HFFc6 (cell line): ENCODE results near the gene CPED1. TPM values are rescaled to one million over a fixed set of nuclear protein-coding genes. Genes with fewer than 3 reads are reported as not detected.
A peak's percentile ranks its signal among the peaks of the same experiment; 100 is the strongest.
"Not testable (repeated sequence)": the region's sequence is repeated elsewhere in the genome, so short reads cannot be mapped to it uniquely, and the experiment has no call there.

Source experiments
- DNase-seq: peaks from one replicate; pipeline ENCODE4 v3.0.0-alpha.2; 2018
- H3K27ac Mint-ChIP-seq: 2 replicates; pipeline ENCODE4 v1.8.0; 2020; ENCODE audit warnings: mild to moderate bottlenecking, mixed read lengths
- H3K27me3 Mint-ChIP-seq: 2 replicates; pipeline ENCODE4 v1.8.0; 2021; ENCODE audit warnings: mild to moderate bottlenecking, moderate library complexity, mixed read lengths; ENCODE audit not compliant: insufficient read depth
- H3K36me3 Mint-ChIP-seq: 2 replicates; pipeline ENCODE4 v1.8.0; 2021; ENCODE audit warnings: low read depth, mixed read lengths
- H3K4me1 Mint-ChIP-seq: 2 replicates; pipeline ENCODE4 v1.8.0; 2020; ENCODE audit warnings: low read depth, mixed read lengths
- H3K4me3 Mint-ChIP-seq: 2 replicates; pipeline ENCODE4 v1.8.0; 2020; ENCODE audit warnings: mild to moderate bottlenecking, moderate library complexity, mixed read lengths
- H3K9me3 Mint-ChIP-seq: 2 replicates; pipeline ENCODE4 v1.8.0; 2020; ENCODE audit warnings: mild to moderate bottlenecking, mixed read lengths
- CTCF ChIP-seq: fragments of 200-600 bp; sonication (generic); IDR thresholded peaks from 2 replicates; pipeline ENCODE4 v1.5.0; 2021; ENCODE audit warnings: antibody characterized with exemption, mild to moderate bottlenecking
- total RNA-seq, 6 experiments: library from RNA; stranded (reverse); fragmentation: NEBNext Ultra II Directional; extraction: Animal tissue kit (Norgen Biotek cat#: 25700); gene quantifications; 2 replicates in 1 of 6; 3 replicates in 5 of 6; pipeline ENCODE4 v1.2.3, GENCODE V29; 2021

Gene CPED1
- total RNA-seq, 6 experiments from 2014 or later, result 85.0 to 112 (median 95.9) TPM

DNA sequence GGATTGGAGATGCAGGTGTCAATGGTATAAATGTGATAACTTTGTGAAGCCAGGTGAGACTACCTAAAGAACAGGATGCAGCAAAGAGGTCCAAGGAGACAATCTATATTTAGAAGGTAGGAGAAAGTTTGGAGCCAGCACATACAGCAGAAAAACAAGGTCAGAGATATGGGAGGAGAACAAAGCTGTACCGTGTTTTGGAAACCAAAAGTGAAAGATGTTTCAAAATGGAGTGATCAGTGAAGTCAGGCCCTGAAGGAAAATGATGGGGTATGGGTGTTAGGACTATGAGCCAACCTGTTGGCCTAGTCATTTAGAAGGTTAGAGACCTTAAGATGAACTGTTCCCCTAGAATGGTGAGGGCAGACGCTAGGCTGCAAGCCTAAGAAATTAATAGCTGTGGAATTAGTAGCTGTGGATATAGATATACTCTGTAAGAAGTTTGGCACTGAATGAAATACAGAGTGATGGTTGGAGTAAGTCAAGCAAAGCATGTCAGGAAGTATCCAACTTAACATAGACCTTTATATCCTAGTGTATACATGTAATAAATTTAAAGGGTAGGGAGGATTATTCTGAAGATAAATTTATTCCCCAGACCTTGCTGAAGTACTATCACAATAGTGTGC is 190.5 kb downstream of the CPED1 start:
- TF ChIP-seq CTCF, result no peak
- Mint-ChIP-seq H3K27ac (no peak overlapping the region), H3K36me3 (peaks cover 16% of the 10 kb centered on the region), H3K27me3 (no peaks in the 10 kb centered on the region), H3K9me3 (no peaks in the 10 kb centered on the region), H3K4me3 (no peak overlapping the region), H3K4me1 (peaks cover 42% of the 10 kb centered on the region)
- DNase-seq, result no peak

DNA sequence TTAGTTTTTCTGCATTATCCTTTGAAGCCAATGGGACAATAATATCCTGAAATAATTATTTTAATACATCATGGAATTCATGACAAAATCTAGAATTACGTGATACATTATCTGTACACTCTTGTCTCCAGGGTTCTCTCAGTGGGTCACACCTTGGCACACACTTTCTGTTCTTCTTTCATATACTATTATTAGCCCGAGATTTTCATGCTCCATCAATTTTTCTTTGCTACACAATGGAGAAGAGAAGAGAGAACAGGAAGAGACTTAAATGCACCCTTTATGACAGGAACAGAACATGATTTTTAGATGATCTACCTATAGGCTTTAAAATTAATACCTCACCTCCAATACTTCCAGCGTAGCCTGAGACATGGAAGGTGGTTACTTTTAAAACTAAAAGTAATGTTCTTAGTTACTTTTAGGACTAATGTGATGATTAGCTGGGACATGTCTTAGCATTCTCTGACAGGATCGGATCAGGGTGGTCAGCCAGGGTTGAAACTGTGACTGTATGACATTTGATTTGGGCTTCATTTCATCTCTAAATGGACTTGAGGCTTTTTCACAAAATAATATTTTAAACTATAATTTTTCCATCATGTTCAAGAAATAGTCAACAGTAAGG is 192.0 kb downstream of the CPED1 start:
- peaks cover 42% of the 10 kb centered on the region for H3K4me1 Mint-ChIP-seq
- TF ChIP-seq CTCF, result no peak
- no peak for DNase-seq
- H3K27me3 Mint-ChIP-seq, result no peaks in the 10 kb centered on the region
- no peak overlapping the region for H3K27ac Mint-ChIP-seq
- H3K36me3 Mint-ChIP-seq, result peaks cover 16% of the 10 kb centered on the region
- no peaks in the 10 kb centered on the region for H3K9me3 Mint-ChIP-seq
- no peak overlapping the region for H3K4me3 Mint-ChIP-seq

DNA sequence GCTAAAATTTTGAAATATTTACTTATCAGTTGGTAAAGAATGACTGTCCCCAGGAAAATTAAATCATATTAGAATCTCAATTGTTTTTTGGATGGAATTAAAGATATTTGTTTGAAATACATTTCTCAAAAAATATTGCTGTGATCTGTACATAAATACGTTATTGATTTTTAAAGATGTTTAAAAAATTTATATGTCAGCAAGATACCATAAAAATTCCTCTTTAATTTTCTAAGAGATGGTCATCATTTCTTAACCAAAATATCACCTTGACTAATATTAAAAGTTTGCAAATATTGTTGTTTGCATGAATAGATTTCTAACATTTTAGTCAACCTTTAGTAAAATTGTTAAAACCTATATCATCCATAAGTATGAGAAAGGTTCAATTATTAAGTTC is 192.8 kb downstream of the CPED1 start:
- Mint-ChIP-seq H3K36me3 (peaks cover 16% of the 10 kb centered on the region), H3K4me3 (no peak overlapping the region), H3K27ac (no peak overlapping the region), H3K9me3 (no peaks in the 10 kb centered on the region), H3K27me3 (no peaks in the 10 kb centered on the region), H3K4me1 (peaks cover 42% of the 10 kb centered on the region)
- TF ChIP-seq CTCF, result no peak
- DNase-seq, result no peak

GRCh38 chr7:121182281-121182680 is 193.8 kb downstream of the CPED1 start:
- no peaks in the 10 kb centered on the region for H3K9me3 Mint-ChIP-seq
- no peaks in the 10 kb centered on the region for H3K27me3 Mint-ChIP-seq
- H3K27ac Mint-ChIP-seq, result peak overlapping the region; percentile 63
- peaks cover 42% of the 10 kb centered on the region for H3K4me1 Mint-ChIP-seq
- peak overlapping the region; percentile 4; the same call in 1 of the 2 replicates for H3K4me3 Mint-ChIP-seq
- peaks cover 19% of the 10 kb centered on the region for H3K36me3 Mint-ChIP-seq
- DNase-seq, result no peak
- TF ChIP-seq CTCF, result no peak

DNA sequence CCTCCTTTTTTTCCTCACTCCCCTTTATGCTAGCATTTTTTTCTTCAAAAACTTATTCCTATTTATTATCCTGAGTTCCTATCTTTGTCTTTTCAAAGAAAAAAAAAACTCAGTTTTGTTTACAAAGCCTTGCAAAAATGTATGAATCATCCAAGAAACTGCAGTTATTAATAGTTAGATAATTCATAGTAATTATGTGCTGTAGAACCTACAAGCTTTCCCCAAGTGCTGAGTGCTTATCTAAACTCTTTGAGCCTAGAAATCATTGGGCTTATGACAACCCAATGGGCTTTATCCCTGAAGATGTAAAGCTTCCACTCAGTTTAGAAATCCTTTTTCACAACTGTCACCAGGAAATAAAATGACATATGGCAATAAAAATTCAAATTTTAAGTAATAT is 194.4 kb downstream of the CPED1 start:
- Mint-ChIP-seq H3K4me3 (peak overlapping the region; percentile 4; the same call in 1 of the 2 replicates), H3K36me3 (peaks cover 18% of the 10 kb centered on the region), H3K9me3 (no peaks in the 10 kb centered on the region), H3K27ac (peak overlapping the region; percentile 63), H3K4me1 (peaks cover 42% of the 10 kb centered on the region), H3K27me3 (no peaks in the 10 kb centered on the region)
- DNase-seq, result peak; percentile 16
- TF ChIP-seq CTCF, result no peak

DNA sequence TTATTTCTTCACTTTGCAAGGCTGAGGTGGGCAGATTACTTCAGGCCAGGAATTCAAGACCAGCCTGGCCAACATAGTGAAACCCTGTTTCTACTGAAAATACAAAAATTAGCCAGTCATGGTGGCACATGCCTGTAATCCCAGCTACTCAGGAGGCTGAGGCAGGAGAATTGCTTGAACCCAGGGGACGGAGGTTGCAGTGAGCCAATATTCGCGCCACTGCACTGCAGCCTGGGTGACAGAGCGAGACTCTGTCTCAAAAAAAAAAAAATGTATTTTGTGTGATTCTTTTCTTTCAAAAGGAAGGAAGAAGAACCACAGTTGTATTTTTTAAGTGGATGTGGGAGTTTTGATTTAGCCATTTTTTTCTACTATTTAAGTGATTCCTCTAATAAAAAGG is 195.4 kb downstream of the CPED1 start:
- DNase-seq, H3K27me3 Mint-ChIP-seq: not testable (repeated sequence)

More for the DNA sequence above, 195.4 kb downstream of the CPED1 start:
- Mint-ChIP-seq H3K4me1 (peaks cover 35% of the 10 kb centered on the region), H3K36me3 (peaks cover 15% of the 10 kb centered on the region)
- H3K4me3 Mint-ChIP-seq, H3K9me3 Mint-ChIP-seq, H3K27ac Mint-ChIP-seq: not testable (repeated sequence)
